Measurements from ENCODE around the gene LRRC73. TPM values are rescaled to one million over a fixed set of nuclear protein-coding genes. Genes with fewer than 3 reads are reported as not detected.

The LRRC73 gene
- total and polyA plus RNA-seq, 2 experiments from 2014 or later: 2.9 to 3.4 TPM

DNA sequence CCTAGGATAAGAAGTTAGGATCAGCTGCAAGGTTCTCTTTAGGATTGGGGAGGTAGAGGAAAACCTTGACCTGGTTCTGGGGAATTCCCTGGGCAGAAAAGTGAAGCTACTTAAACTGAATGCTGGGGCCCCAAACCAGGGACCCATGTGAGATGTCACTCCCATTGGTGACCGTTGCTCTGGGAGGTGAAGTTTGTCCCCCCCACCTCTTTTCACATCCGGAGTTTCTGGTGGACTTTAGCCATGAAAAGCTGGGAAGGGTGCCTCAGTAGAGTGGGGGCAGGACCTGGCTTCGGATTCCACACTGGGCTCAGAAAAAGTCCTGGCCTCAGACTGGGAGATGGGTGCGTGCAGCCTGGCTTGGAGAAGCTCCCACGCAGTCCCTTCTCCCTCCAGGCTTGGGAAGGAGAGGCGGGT is 19.6 kb downstream of the LRRC73 start:
- no peak for DNase-seq (ENCODE audit: low read depth in 1 of 2, low spot score in 1 of 2)
- no peaks in the 10 kb centered on the region for H3K27me3 ChIP-seq
- TF ChIP-seq, protein P1, sequence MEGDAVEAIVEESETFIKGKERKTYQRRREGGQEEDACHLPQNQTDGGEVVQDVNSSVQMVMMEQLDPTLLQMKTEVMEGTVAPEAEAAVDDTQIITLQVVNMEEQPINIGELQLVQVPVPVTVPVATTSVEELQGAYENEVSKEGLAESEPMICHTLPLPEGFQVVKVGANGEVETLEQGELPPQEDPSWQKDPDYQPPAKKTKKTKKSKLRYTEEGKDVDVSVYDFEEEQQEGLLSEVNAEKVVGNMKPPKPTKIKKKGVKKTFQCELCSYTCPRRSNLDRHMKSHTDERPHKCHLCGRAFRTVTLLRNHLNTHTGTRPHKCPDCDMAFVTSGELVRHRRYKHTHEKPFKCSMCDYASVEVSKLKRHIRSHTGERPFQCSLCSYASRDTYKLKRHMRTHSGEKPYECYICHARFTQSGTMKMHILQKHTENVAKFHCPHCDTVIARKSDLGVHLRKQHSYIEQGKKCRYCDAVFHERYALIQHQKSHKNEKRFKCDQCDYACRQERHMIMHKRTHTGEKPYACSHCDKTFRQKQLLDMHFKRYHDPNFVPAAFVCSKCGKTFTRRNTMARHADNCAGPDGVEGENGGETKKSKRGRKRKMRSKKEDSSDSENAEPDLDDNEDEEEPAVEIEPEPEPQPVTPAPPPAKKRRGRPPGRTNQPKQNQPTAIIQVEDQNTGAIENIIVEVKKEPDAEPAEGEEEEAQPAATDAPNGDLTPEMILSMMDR (IDR thresholded peaks at IDR 0.05; ENCODE audit: low read depth, low read length): no peak
- peaks cover 3% of the 10 kb centered on the region for H3K4me1 ChIP-seq (ENCODE audit: low read depth)
- no peak overlapping the region for H3K27ac ChIP-seq
- no peaks in the 10 kb centered on the region for H3K9me3 ChIP-seq (ENCODE audit: low read depth)
- H3K4me3 ChIP-seq: no peak overlapping the region
- H3K36me3 ChIP-seq: no peaks in the 10 kb centered on the region

- DNase-seq (ENCODE audit: low read depth in 1 of 2, low spot score in 1 of 2): no peak
- Histone ChIP-seq H3K9me3 (ENCODE audit: low read depth) (no peaks in the 10 kb centered on the region), H3K27ac (no peak overlapping the region), H3K27me3 (no peaks in the 10 kb centered on the region), H3K4me3 (no peak overlapping the region), H3K36me3 (no peaks in the 10 kb centered on the region), H3K4me1 (ENCODE audit: low read depth) (no peaks in the 10 kb centered on the region)
- TF ChIP-seq, protein P1 (IDR thresholded peaks at IDR 0.05; ENCODE audit: low read depth, low read length): no peak
Measured at GRCh38 chr6:43489277-43490072, 20.7 kb downstream of the LRRC73 start.

- Histone ChIP-seq H3K27ac (no peak overlapping the region), H3K4me3 (no peak overlapping the region), H3K36me3 (no peaks in the 10 kb centered on the region), H3K4me1 (ENCODE audit: low read depth) (no peaks in the 10 kb centered on the region), H3K9me3 (ENCODE audit: low read depth) (no peaks in the 10 kb centered on the region), H3K27me3 (no peaks in the 10 kb centered on the region)
- TF ChIP-seq, protein P1 (IDR thresholded peaks at IDR 0.05; ENCODE audit: low read depth, low read length): no peak
- DNase-seq (ENCODE audit: low read depth in 1 of 2, low spot score in 1 of 2): no peak
Measured at GRCh38 chr6:43488667-43489276, 21.4 kb downstream of the LRRC73 start.

DNA sequence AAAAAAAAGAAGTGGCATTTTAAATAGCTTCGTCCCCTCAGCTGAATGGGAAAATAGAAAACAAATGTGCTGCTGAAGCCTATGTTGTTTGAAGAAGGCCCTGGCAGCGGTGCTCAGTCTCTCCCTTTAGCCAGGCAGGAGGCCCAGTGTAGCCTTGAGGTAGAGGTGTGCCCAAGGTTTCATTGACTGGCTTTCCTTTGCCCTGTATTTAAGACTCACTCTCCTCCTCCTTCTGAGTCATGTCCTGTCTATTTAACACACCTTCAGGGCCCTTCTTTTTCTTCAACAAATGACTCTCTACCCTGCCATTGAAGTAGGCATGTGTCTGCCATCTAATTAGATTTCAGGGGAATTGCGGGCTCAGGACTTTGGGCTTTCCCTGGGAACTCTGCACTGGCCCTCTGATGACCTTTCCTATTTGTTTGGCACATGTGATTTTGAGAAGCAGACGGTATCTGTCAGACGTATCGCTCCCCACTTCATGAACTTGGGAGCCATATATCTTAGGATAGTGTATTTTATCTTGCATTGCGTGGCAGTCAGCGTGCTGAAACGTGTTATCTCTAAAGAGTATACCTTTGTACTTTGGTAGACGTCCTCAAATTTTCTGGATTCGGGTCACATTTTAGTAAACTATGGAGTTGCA is 28.4 kb downstream of the LRRC73 start:
- Histone ChIP-seq H3K27ac (no peak overlapping the region), H3K4me1 (ENCODE audit: low read depth) (peaks cover 8% of the 10 kb centered on the region), H3K4me3 (no peak overlapping the region), H3K36me3 (no peaks in the 10 kb centered on the region), H3K27me3 (no peaks in the 10 kb centered on the region), H3K9me3 (ENCODE audit: low read depth) (no peaks in the 10 kb centered on the region)
- TF ChIP-seq, protein P1 (IDR thresholded peaks at IDR 0.05; ENCODE audit: low read depth, low read length): no peak
- DNase-seq (ENCODE audit: low read depth in 1 of 2, low spot score in 1 of 2): no peak

- H3K27ac ChIP-seq: no peak overlapping the region
Measured at GRCh38 chr6:43481075-43481474, 29.1 kb downstream of the LRRC73 start.

More at GRCh38 chr6:43481075-43481474, 29.1 kb downstream of the LRRC73 start:
- Histone ChIP-seq H3K4me3 (no peak overlapping the region), H3K27me3 (no peaks in the 10 kb centered on the region), H3K36me3 (no peaks in the 10 kb centered on the region), H3K4me1 (ENCODE audit: low read depth) (peaks cover 8% of the 10 kb centered on the region), H3K9me3 (ENCODE audit: low read depth) (no peaks in the 10 kb centered on the region)
- TF ChIP-seq, protein P1 (IDR thresholded peaks at IDR 0.05; ENCODE audit: low read depth, low read length): no peak
- DNase-seq (ENCODE audit: low read depth in 1 of 2, low spot score in 1 of 2): no peak
